Stimulated activated CD4-positive, alpha-beta T cell treated with anti-CD3 and anti-CD28 coated beads, Interleukin-4, amount 100 ng/mL, for 24 hours (primary cell): ENCODE data around the gene PC.

Experiments
- DNase-seq: peaks from one replicate; pipeline ENCODE4 v3.0.0-alpha.2; 2020

Gene PC

GRCh38 chr11:66853242-66854229, 104.6 kb downstream of the PC start:
- DNase-seq: no peak

GRCh38 chr11:66852466-66853241, 105.5 kb downstream of the PC start:
- no peak for DNase-seq

GRCh38 chr11:66851698-66852465, 106.3 kb downstream of the PC start:
- DNase-seq: peak; percentile 22

- DNase-seq: no peak
These were observed 107.0 kb downstream of the PC start for GRCh38 chr11:66851239-66851596.

- DNase-seq: no peak
These were observed 107.5 kb downstream of the PC start for GRCh38 chr11:66850588-66851238.

GRCh38 chr11:66850235-66850587, 108.0 kb downstream of the PC start:
- DNase-seq: no peak

- DNase-seq: no peak
These were observed 108.5 kb downstream of the PC start for GRCh38 chr11:66849501-66850234.

- no peak for DNase-seq
These were observed 109.3 kb downstream of the PC start for GRCh38 chr11:66848671-66849500.

GRCh38 chr11:66847461-66848232, 110.5 kb downstream of the PC start:
- no peak for DNase-seq

GRCh38 chr11:66846671-66847091, 111.5 kb downstream of the PC start:
- DNase-seq: no peak

GRCh38 chr11:66845876-66846212, 112.3 kb downstream of the PC start:
- DNase-seq: no peak

GRCh38 chr11:66845143-66845875, 112.9 kb downstream of the PC start:
- DNase-seq: no peak

- no peak for DNase-seq
These were observed 113.6 kb downstream of the PC start for GRCh38 chr11:66844496-66845142.

- no peak for DNase-seq
These were observed 114.2 kb downstream of the PC start for GRCh38 chr11:66843776-66844495.

- peak; percentile 90 for DNase-seq
These were observed 115.0 kb downstream of the PC start, which contains the start of gene RCE1 for GRCh38 chr11:66842896-66843775. Gene RCE1, plus strand, starts transcription at chr11:66843441. Its CDS starts 15 bp downstream, at chr11:66843456.

- no peak for DNase-seq
These were observed 115.7 kb downstream of the PC start for GRCh38 chr11:66842501-66842895.

- no peak for DNase-seq
These were observed 116.3 kb downstream of the PC start for GRCh38 chr11:66841861-66842260.
